GM23248 (cell line): ENCODE data around the gene DAPK1. TPM values are rescaled to one million over a fixed set of nuclear protein-coding genes. Genes with fewer than 3 reads are reported as not detected.

Experiments
- DNase-seq: peaks from one replicate; pipeline ENCODE4 v3.0.0-alpha.2; 2015
- H2AFZ ChIP-seq: fragments of 200-600 bp; sonication (generic); 2 replicates; pipeline ENCODE4 v1.6.1; 2016; ENCODE audit warnings: antibody characterized with exemption
- H3F3A ChIP-seq: fragments of 200-600 bp; sonication (generic); 2 replicates; pipeline ENCODE4 v1.6.1; 2016; ENCODE audit warnings: mild to moderate bottlenecking, antibody characterized with exemption, mixed run types; ENCODE audit not compliant: insufficient read depth
- H3K27ac ChIP-seq: fragments of 200-600 bp; sonication (generic); 2 replicates; pipeline ENCODE4 v1.5.1; 2016; ENCODE audit warnings: mild to moderate bottlenecking
- H3K27me3 ChIP-seq: fragments of 200-600 bp; sonication (generic); replicated peaks from 2 replicates; pipeline ENCODE4 v1.6.1; 2016; ENCODE audit warnings: mild to moderate bottlenecking; ENCODE audit not compliant: insufficient read depth
- H3K36me3 ChIP-seq: fragments of 200-600 bp; sonication (generic); 2 replicates; pipeline ENCODE4 v1.6.1; 2016; ENCODE audit warnings: low read depth, mild to moderate bottlenecking
- H3K4me1 ChIP-seq: fragments of 200-600 bp; sonication (generic); 2 replicates; pipeline ENCODE4 v1.6.1; 2016; ENCODE audit warnings: mild to moderate bottlenecking; ENCODE audit not compliant: insufficient read depth
- H3K4me2 ChIP-seq: fragments of 200-600 bp; sonication (generic); one replicate; pipeline ENCODE4 v1.6.1; 2016; ENCODE audit warnings: mild to moderate bottlenecking; ENCODE audit not compliant: unreplicated experiment
- H3K4me3 ChIP-seq: fragments of 200-600 bp; sonication (generic); 2 replicates; pipeline ENCODE4 v1.5.1; 2016; ENCODE audit warnings: mild to moderate bottlenecking
- H3K79me2 ChIP-seq: fragments of 200-600 bp; sonication (generic); 2 replicates; pipeline ENCODE4 v1.6.1; 2016; ENCODE audit warnings: mild to moderate bottlenecking; ENCODE audit not compliant: insufficient read depth
- H3K9ac ChIP-seq: fragments of 200-600 bp; sonication (generic); 2 replicates; pipeline ENCODE4 v1.6.1; 2016; ENCODE audit warnings: mild to moderate bottlenecking
- H3K9me2 ChIP-seq: fragments of 200-600 bp; sonication (generic); 2 replicates; pipeline ENCODE4 v1.6.1; 2016; ENCODE audit warnings: mixed run types, mild to moderate bottlenecking, moderate library complexity; ENCODE audit not compliant: insufficient read depth
- H3K9me3 ChIP-seq: fragments of 200-600 bp; sonication (generic); one replicate; pipeline ENCODE4 v1.6.1; 2017; ENCODE audit warnings: low read depth
- H4K20me1 ChIP-seq: fragments of 200-600 bp; sonication (generic); 2 replicates; pipeline ENCODE4 v1.6.0; 2016; ENCODE audit not compliant: insufficient read depth
- EZH2 ChIP-seq: fragments of 200-600 bp; sonication (generic); IDR thresholded peaks from 2 replicates; pipeline ENCODE4 v1.6.1; 2018; ENCODE audit warnings: antibody characterized with exemption, mild to moderate bottlenecking; ENCODE audit not compliant: insufficient read depth, poor library complexity, severe bottlenecking
- EZH2phosphoT487 ChIP-seq: fragments of 200-600 bp; sonication (generic); IDR thresholded peaks from 2 replicates; pipeline ENCODE4 v1.6.1; 2018; ENCODE audit warnings: antibody characterized with exemption, moderate library complexity, mild to moderate bottlenecking, low read depth; ENCODE audit not compliant: insufficient read depth
- WGBS, 2 experiments: methylation state at CpG; one replicate each; pipeline ENCODE4 v1.1.6; 2015 to 2017; ENCODE audit warnings: low lambda C conversion rate in 2 of 2, low coverage in 1 of 2; ENCODE audit errors: missing lambda C conversion rate in 2 of 2; 5-methylcytosine and 5-hydroxymethylcytosine counted together
- in situ Hi-C: fragments of 300-500 bp; cut with MboI; formaldehyde crosslinking; loops from 2 replicates; pipeline ENCODE4 v1.15.0; 2020
- polyA plus RNA-seq: library from polyadenylated mRNA; unstranded; fragments of >200 nt; fragmentation: Nextera tagmentation; extraction: Ambion mirVana; gene quantifications from 2 replicates; pipeline ENCODE4 v1.2.1, GENCODE V29; 2016
- total RNA-seq: library from RNA; depleted of rRNA; stranded (reverse); fragments of >200 nt; shearing (Covaris generic); gene quantifications from 2 replicates; pipeline ENCODE4 v1.2.3, GENCODE V29; 2014

The DAPK1 gene
- total and polyA plus RNA-seq, 2 experiments from 2014 or later, result 1.6 to 1.9 TPM

- no peak overlapping the region for H3K27ac ChIP-seq
- H3K9me2 ChIP-seq, result no peaks in the 10 kb centered on the region
- H4K20me1 ChIP-seq, result no peaks in the 10 kb centered on the region
- 0 out of 2 replicates have a peak, but pooled peaks cover 10% of the 10 kb centered on the region for H3F3A ChIP-seq
- H3K36me3 ChIP-seq, result no peaks in the 10 kb centered on the region
- H3K79me2 ChIP-seq, result no peaks in the 10 kb centered on the region
- H3K4me2 ChIP-seq, result no peak overlapping the region
- WGBS, 2 experiments, result 30 to 31% methylated on average over 7 of the region's 7 CpGs
- no peaks in the 10 kb centered on the region for H3K9me3 ChIP-seq
- in situ Hi-C loops, result no loop called here
- H3K4me3 ChIP-seq, result no peak overlapping the region
- peak; percentile 57 for DNase-seq
- no peak overlapping the region for H3K9ac ChIP-seq
- peak overlapping the region; percentile 27 for H2AFZ ChIP-seq
- H3K4me1 ChIP-seq, result peaks cover 3% of the 10 kb centered on the region; the same call in 1 of the 2 replicates
- TF ChIP-seq EZH2phosphoT487 (no peak), EZH2 (no peak)
- H3K27me3 ChIP-seq, result no peaks in the 10 kb centered on the region
These were observed 33.3 kb upstream of the DAPK1 start for GRCh38 chr9:87464110-87464991.

- H3K4me2 ChIP-seq, result no peak overlapping the region
- H2AFZ ChIP-seq, result no peak overlapping the region
- 91 to 100% methylated on average over 1 of the region's 1 CpG for WGBS, 2 experiments
- H3K36me3 ChIP-seq, result no peaks in the 10 kb centered on the region
- in situ Hi-C loops, result no loop called here
- no peak overlapping the region for H3K4me3 ChIP-seq
- no peak for DNase-seq
- H4K20me1 ChIP-seq, result no peaks in the 10 kb centered on the region
- H3K79me2 ChIP-seq, result no peaks in the 10 kb centered on the region
- no peak for TF ChIP-seq EZH2
- no peak for TF ChIP-seq EZH2phosphoT487
- no peaks in the 10 kb centered on the region for H3K9me2 ChIP-seq
- H3K9me3 ChIP-seq, result no peaks in the 10 kb centered on the region
- 0 out of 2 replicates have a peak, but pooled peaks cover 10% of the 10 kb centered on the region for H3F3A ChIP-seq
- H3K27ac ChIP-seq, result no peak overlapping the region
- no peak overlapping the region for H3K9ac ChIP-seq
- no peaks in the 10 kb centered on the region for H3K27me3 ChIP-seq
- H3K4me1 ChIP-seq, result peaks cover 3% of the 10 kb centered on the region; the same call in 1 of the 2 replicates
These were observed 32.7 kb upstream of the DAPK1 start for GRCh38 chr9:87464992-87465378.

GRCh38 chr9:87465816-87466215 lies 31.9 kb upstream of the DAPK1 start:
- in situ Hi-C loops, result no loop called here
- Histone ChIP-seq H3K4me2 (no peak overlapping the region), H3K36me3 (no peaks in the 10 kb centered on the region), H3F3A (0 out of 2 replicates have a peak, but pooled peaks cover 10% of the 10 kb centered on the region), H3K27me3 (no peaks in the 10 kb centered on the region), H4K20me1 (no peaks in the 10 kb centered on the region), H3K27ac (no peak overlapping the region), H3K4me1 (peaks cover 3% of the 10 kb centered on the region; the same call in 1 of the 2 replicates), H3K9me2 (no peaks in the 10 kb centered on the region), H3K4me3 (no peak overlapping the region), H3K79me2 (no peaks in the 10 kb centered on the region), H2AFZ (no peak overlapping the region), H3K9me3 (no peaks in the 10 kb centered on the region), H3K9ac (no peak overlapping the region)
- TF ChIP-seq EZH2phosphoT487, result no peak
- 74 to 80% methylated on average over 3 of the region's 3 CpGs for WGBS, 2 experiments
- no peak for DNase-seq

- Histone ChIP-seq H3K9ac (no peak overlapping the region), H4K20me1 (no peaks in the 10 kb centered on the region), H3K79me2 (no peaks in the 10 kb centered on the region), H3K9me2 (no peaks in the 10 kb centered on the region), H3K27me3 (no peaks in the 10 kb centered on the region), H3K9me3 (no peaks in the 10 kb centered on the region), H3K36me3 (no peaks in the 10 kb centered on the region), H3K27ac (no peak overlapping the region), H3K4me2 (no peak overlapping the region), H3F3A (0 out of 2 replicates have a peak, but pooled peaks cover 10% of the 10 kb centered on the region), H2AFZ (no peak overlapping the region), H3K4me1 (peaks cover 3% of the 10 kb centered on the region; the same call in 1 of the 2 replicates), H3K4me3 (no peak overlapping the region)
- no peak for DNase-seq
- WGBS, 2 experiments, result 67 to 69% methylated on average over 6 of the region's 6 CpGs
- TF ChIP-seq EZH2phosphoT487 (no peak), EZH2 (no peak)
- in situ Hi-C loops, result no loop called here
These were observed 30.5 kb upstream of the DAPK1 start for GRCh38 chr9:87467187-87467586.
